PC-9 (cell line): ENCODE results near the gene NPIPB5.
"Not testable (repeated sequence)": the region's sequence is repeated elsewhere in the genome, so short reads cannot be mapped to it uniquely, and the experiment has no call there.

Experiments
- CTCF ChIP-seq: fragments of 200-600 bp; sonication (generic); conservative IDR thresholded peaks from 2 replicates; pipeline ENCODE4 v1.6.1; 2017; ENCODE audit warnings: mixed run types, antibody characterized with exemption, mild to moderate bottlenecking, moderate library complexity
- EZH2 ChIP-seq: fragments of 200-600 bp; sonication (generic); IDR thresholded peaks from 2 replicates; pipeline ENCODE4 v1.8.0; 2017; ENCODE audit warnings: antibody characterized with exemption, low read depth

GRCh38 chr16:22510591-22510990, at the start of gene NPIPB5:
- TF ChIP-seq CTCF, EZH2: not testable (repeated sequence)
